Smooth muscle cell (in vitro differentiated cells): ENCODE measurements around the gene GAB1. TPM values are rescaled to one million over a fixed set of nuclear protein-coding genes. Genes with fewer than 3 reads are reported as not detected.

Experiments
- DNase-seq: peaks from one replicate; lab custom pipeline; 2025; ENCODE audit not compliant: unreplicated experiment; lab: John Stamatoyannopoulos, UW
- H2AFZ ChIP-seq: fragments of 200-600 bp; sonication (generic); 2 replicates; pipeline ENCODE4 v1.6.0; 2016; ENCODE audit warnings: antibody characterized with exemption, low read depth, mild to moderate bottlenecking
- H3F3A ChIP-seq: fragments of 200-600 bp; sonication (generic); 2 replicates; pipeline ENCODE4 v1.6.0; 2017; ENCODE audit warnings: antibody characterized with exemption, low read depth
- H3K27ac ChIP-seq: fragments of 200-600 bp; sonication (generic); 2 replicates; pipeline ENCODE4 v1.5.1; 2016; ENCODE audit warnings: low read depth, mild to moderate bottlenecking
- H3K27me3 ChIP-seq: fragments of 200-600 bp; sonication (generic); 2 replicates; pipeline ENCODE4 v1.6.1; 2016; ENCODE audit warnings: low read depth, mild to moderate bottlenecking
- H3K36me3 ChIP-seq: fragments of 200-600 bp; sonication (generic); 2 replicates; pipeline ENCODE4 v1.5.1; 2016; ENCODE audit warnings: low read depth
- H3K4me1 ChIP-seq: fragments of 200-600 bp; sonication (generic); 2 replicates; pipeline ENCODE4 v1.5.1; 2016; ENCODE audit warnings: low read depth
- H3K4me2 ChIP-seq: fragments of 200-600 bp; sonication (generic); 2 replicates; pipeline ENCODE4 v1.6.0; 2016; ENCODE audit warnings: mild to moderate bottlenecking
- H3K4me3 ChIP-seq: fragments of 200-600 bp; sonication (generic); 2 replicates; pipeline ENCODE4 v1.5.1; 2016; ENCODE audit warnings: mild to moderate bottlenecking
- H3K79me2 ChIP-seq: fragments of 200-600 bp; sonication (generic); 2 replicates; pipeline ENCODE4 v1.6.0; 2016; ENCODE audit warnings: low read depth, mild to moderate bottlenecking
- H3K9ac ChIP-seq: fragments of 200-600 bp; sonication (generic); 2 replicates; pipeline ENCODE4 v1.6.0; 2016; ENCODE audit warnings: low read depth
- H3K9me3 ChIP-seq: fragments of 200-600 bp; sonication (generic); replicated peaks from 2 replicates; pipeline ENCODE4 v1.5.1; 2016; ENCODE audit warnings: low read depth
- H4K20me1 ChIP-seq: fragments of 200-600 bp; sonication (generic); 2 replicates; pipeline ENCODE4 v1.6.0; 2016; ENCODE audit warnings: low read depth
- CTCF ChIP-seq: fragments of 200-600 bp; sonication (generic); IDR thresholded peaks from 2 replicates; pipeline ENCODE4 v1.5.1; 2017; ENCODE audit warnings: borderline replicate concordance, mild to moderate bottlenecking, antibody characterized with exemption; ENCODE audit not compliant: insufficient read depth, poor library complexity, severe bottlenecking
- WGBS: methylation state at CpG from one replicate; pipeline ENCODE4 v1.1.7; 2016; ENCODE audit warnings: low lambda C conversion rate; 5-methylcytosine and 5-hydroxymethylcytosine counted together
- polyA plus RNA-seq: library from polyadenylated mRNA; unstranded; fragments of >200 nt; fragmentation: Nextera tagmentation; extraction: Ambion mirVana; gene quantifications from 2 replicates; pipeline ENCODE4 v1.2.1, GENCODE V29; 2016
- total RNA-seq: library from RNA; depleted of rRNA; stranded (reverse); fragments of >200 nt; gene quantifications from 2 replicates; pipeline ENCODE4 v1.2.3, GENCODE V29; 2014

GAB1 gene
- total and polyA plus RNA-seq, 2 experiments from 2014 or later, result 0.50 to 22.5 TPM

GRCh38 chr4:143352720-143353119 lies 16.0 kb downstream of the GAB1 start:
- no peak for TF ChIP-seq CTCF
- 54% methylated on average over 3 of the region's 3 CpGs for WGBS
- Histone ChIP-seq H3K79me2 (peaks cover 42% of the 10 kb centered on the region), H3K4me1 (peaks cover 24% of the 10 kb centered on the region), H3K27ac (peak overlapping the region; percentile 43), H3F3A (no peaks in the 10 kb centered on the region), H3K4me2 (peak overlapping the region; percentile 13), H3K36me3 (no peaks in the 10 kb centered on the region), H3K4me3 (no peak overlapping the region), H3K27me3 (no peaks in the 10 kb centered on the region), H2AFZ (no peak overlapping the region), H4K20me1 (peaks cover 15% of the 10 kb centered on the region), H3K9ac (no peak overlapping the region), H3K9me3 (no peaks in the 10 kb centered on the region)
- DNase-seq, result no peak

- H3K4me1 ChIP-seq, result peaks cover 24% of the 10 kb centered on the region
- no peaks in the 10 kb centered on the region for H3K27me3 ChIP-seq
- H4K20me1 ChIP-seq, result peaks cover 15% of the 10 kb centered on the region
- no peak overlapping the region for H2AFZ ChIP-seq
- H3K79me2 ChIP-seq, result peaks cover 51% of the 10 kb centered on the region
- H3K36me3 ChIP-seq, result no peaks in the 10 kb centered on the region
- H3K4me2 ChIP-seq, result no peak overlapping the region
- no peaks in the 10 kb centered on the region for H3K9me3 ChIP-seq
- no peak for TF ChIP-seq CTCF
- no peaks in the 10 kb centered on the region for H3F3A ChIP-seq
- no peak for DNase-seq
- H3K4me3 ChIP-seq, result no peak overlapping the region
- H3K27ac ChIP-seq, result no peak overlapping the region
- no peak overlapping the region for H3K9ac ChIP-seq
- 83% methylated on average over 2 of the region's 2 CpGs for WGBS
Measured at GRCh38 chr4:143353797-143354196, 17.1 kb downstream of the GAB1 start.

- H3K4me2 ChIP-seq, result peak overlapping the region; percentile 37
- H3K4me1 ChIP-seq, result peaks cover 24% of the 10 kb centered on the region
- DNase-seq, result no peak
Measured at GRCh38 chr4:143354990-143355389, 18.3 kb downstream of the GAB1 start.

More at GRCh38 chr4:143354990-143355389, 18.3 kb downstream of the GAB1 start:
- Histone ChIP-seq H3K4me3 (no peak overlapping the region), H3K9ac (no peak overlapping the region), H3K27ac (peak overlapping the region; percentile 50), H3K36me3 (no peaks in the 10 kb centered on the region), H2AFZ (no peak overlapping the region), H3K27me3 (no peaks in the 10 kb centered on the region), H3K9me3 (no peaks in the 10 kb centered on the region), H3F3A (no peaks in the 10 kb centered on the region), H3K79me2 (peaks cover 55% of the 10 kb centered on the region), H4K20me1 (peaks cover 23% of the 10 kb centered on the region)
- no peak for TF ChIP-seq CTCF
- 50% methylated on average over 2 of the region's 2 CpGs for WGBS
